ENCODE measurements around the gene ASPSCR1.

The ASPSCR1 gene

GRCh38 chr17:82062076-82062983 lies 84.9 kb downstream of the ASPSCR1 start:
- Mint-ChIP-seq H3K27me3 (no peaks in the 10 kb centered on the region), H3K4me1 (peaks cover 9% of the 10 kb centered on the region), H3K27ac (peak overlapping the region; percentile 55), H3K9me3 (no peaks in the 10 kb centered on the region), H3K36me3 (no peaks in the 10 kb centered on the region), H3K4me3 (no peak overlapping the region)

DNA sequence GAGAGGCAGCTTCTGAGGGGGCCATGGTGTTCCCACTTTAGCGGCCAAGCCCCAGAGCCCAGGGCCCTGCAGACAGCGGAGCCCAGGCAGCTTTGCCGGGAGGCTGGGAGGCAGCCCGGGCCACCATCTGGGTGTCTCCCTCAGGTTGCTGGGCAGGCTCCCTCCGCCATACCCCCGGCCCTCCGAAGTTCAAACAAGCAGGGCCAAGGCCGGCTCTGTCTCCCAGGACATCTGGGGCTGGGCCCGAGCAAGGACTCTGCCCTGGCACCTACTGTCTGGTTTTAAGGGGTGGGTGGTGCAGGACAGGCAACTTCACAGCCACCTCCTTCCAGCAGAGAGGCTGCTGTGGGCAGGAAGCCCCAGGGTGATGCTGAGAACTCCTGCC lies 85.5 kb downstream of the ASPSCR1 start:
- Mint-ChIP-seq H3K4me3 (no peak overlapping the region), H3K36me3 (no peaks in the 10 kb centered on the region), H3K9me3 (no peaks in the 10 kb centered on the region), H3K27me3 (no peaks in the 10 kb centered on the region), H3K4me1 (peaks cover 9% of the 10 kb centered on the region), H3K27ac (no peak overlapping the region)

- no peaks in the 10 kb centered on the region for H3K27me3 Mint-ChIP-seq
- no peaks in the 10 kb centered on the region for H3K36me3 Mint-ChIP-seq
- peak overlapping the region; percentile 74 for H3K4me3 Mint-ChIP-seq
- H3K4me1 Mint-ChIP-seq: peaks cover 9% of the 10 kb centered on the region
- H3K9me3 Mint-ChIP-seq: no peaks in the 10 kb centered on the region
- H3K27ac Mint-ChIP-seq: peak overlapping the region; percentile 51
These were observed 86.3 kb downstream of the ASPSCR1 start for GRCh38 chr17:82063424-82064415.

GRCh38 chr17:82064433-82065192 lies 87.2 kb downstream of the ASPSCR1 start:
- no peaks in the 10 kb centered on the region for H3K9me3 Mint-ChIP-seq
- H3K27me3 Mint-ChIP-seq: no peaks in the 10 kb centered on the region
- H3K36me3 Mint-ChIP-seq: no peaks in the 10 kb centered on the region
- peaks cover 9% of the 10 kb centered on the region for H3K4me1 Mint-ChIP-seq
- peak overlapping the region; percentile 74 for H3K4me3 Mint-ChIP-seq
- peak overlapping the region; percentile 51 for H3K27ac Mint-ChIP-seq

- Mint-ChIP-seq H3K4me3 (peak overlapping the region; percentile 74), H3K36me3 (no peaks in the 10 kb centered on the region), H3K4me1 (peaks cover 7% of the 10 kb centered on the region), H3K9me3 (no peaks in the 10 kb centered on the region), H3K27me3 (no peaks in the 10 kb centered on the region), H3K27ac (no peak overlapping the region)
These were observed 87.8 kb downstream of the ASPSCR1 start for GRCh38 chr17:82065193-82065637.

DNA sequence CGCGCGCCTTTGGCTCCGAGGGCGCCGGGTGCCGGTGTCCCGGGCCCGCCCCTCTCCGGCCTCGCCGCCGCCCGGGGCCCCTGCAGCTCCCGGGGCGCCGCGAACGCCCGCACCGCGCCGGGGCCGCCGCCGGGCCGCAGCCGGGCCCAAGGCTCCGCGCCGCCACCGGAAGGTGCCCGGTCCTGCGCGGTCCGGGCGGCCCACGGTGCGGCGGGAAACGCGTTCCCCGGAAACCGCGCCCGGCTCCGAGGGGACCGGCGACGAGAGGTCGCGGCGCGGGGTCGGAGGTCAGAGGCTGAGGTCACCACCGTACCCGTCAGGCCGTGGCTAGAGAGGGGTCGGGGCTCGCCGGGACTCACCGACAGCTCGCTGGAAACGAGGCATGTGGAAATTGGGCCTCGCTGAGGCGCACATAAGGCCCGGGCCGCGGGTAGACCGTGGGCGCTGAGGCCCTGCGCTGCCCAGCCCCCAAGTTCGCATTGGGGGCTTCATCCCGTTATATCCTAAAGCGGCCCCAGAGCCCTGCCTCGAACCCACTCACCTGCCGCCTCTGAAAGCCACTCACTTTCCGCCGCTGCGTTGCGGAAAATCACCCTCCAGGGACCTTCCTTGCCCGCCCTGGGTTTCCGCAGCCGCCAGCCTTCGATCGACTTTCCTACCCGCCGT lies 88.3 kb downstream of the ASPSCR1 start, which contains the start of gene DUS1L:
Gene DUS1L (minus strand): TSS at position 167 of the 666 bp plus-strand sequence. CDS start 745 bp downstream, outside the sequence.
- Mint-ChIP-seq H3K9me3 (no peaks in the 10 kb centered on the region), H3K27me3 (no peaks in the 10 kb centered on the region), H3K36me3 (no peaks in the 10 kb centered on the region), H3K27ac (peak within 1 kb of the TSS; percentile 86), H3K4me3 (peak within 1 kb of the TSS; percentile 83), H3K4me1 (peaks cover 5% of the 10 kb centered on the region)
